Cardiac fibroblast (primary cell): ENCODE data around the gene PLXNA2.

Experiments
- DNase-seq, 2 donors: peaks; one replicate each; pipeline versions ENCODE4 v3.0.0 to v3.0.0-alpha.2; 2010; ENCODE audit warnings: low read depth in 2 of 2
- H3K4me3 ChIP-seq, 2 donors: replicated peaks in 1 of 2; 1 replicate in 1 of 2; 2 replicates in 1 of 2; pipeline ENCODE4 v1.5.1; 2011; ENCODE audit warnings: low read depth in 2 of 2, low read length in 2 of 2, mild to moderate bottlenecking in 2 of 2, moderate library complexity in 1 of 2
- CTCF ChIP-seq: IDR thresholded peaks from one replicate; pipeline ENCODE4 v1.5.1; 2011; ENCODE audit warnings: low read depth, mild to moderate bottlenecking, low read length, inconsistent platforms

PLXNA2 gene

DNA sequence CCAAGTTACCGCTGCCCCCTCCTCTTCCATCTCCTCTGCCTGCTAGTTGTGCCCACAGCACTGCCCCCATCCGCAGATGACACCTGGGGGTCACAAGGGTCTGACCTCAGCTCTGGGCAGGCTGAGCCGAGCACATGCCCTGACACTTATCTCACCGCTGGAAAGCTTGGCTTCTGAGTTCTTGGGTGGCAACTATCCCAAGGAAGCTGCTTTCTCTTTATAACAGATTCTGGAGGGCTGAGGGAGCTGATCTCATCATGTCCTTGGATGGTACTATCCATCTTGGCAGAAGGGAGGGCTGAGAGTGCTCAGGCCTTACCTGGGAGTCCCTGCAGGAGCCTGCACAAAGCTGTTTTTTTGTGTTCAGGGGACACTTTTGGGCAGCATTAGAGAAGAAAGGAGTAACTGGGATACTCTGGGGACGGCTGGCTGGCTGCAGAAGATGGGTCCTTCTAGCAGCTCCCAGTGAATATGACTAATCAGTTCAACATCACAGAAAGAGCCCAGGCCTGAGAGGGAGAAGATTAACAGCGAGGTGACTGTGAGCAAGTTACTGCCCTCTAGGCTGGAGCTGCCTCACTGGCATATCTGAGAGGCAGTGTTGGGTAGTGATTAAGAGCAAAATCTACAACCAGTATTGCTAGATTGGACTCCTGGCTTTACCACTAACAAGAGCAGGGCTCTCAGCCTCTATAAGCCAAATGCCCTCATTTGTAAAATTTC is 71.6 kb downstream of the PLXNA2 start:
- no peak overlapping the region for H3K4me3 ChIP-seq
- DNase-seq: no peak
- no peak for TF ChIP-seq CTCF

GRCh38 chr1:208171616-208172422 is 72.4 kb downstream of the PLXNA2 start:
- no peak overlapping the region for H3K4me3 ChIP-seq
- DNase-seq: no peak
- no peak for TF ChIP-seq CTCF

- TF ChIP-seq CTCF: no peak
- H3K4me3 ChIP-seq: no peak overlapping the region
- DNase-seq: no peak
Measured at GRCh38 chr1:208170252-208170651, 73.9 kb downstream of the PLXNA2 start.

DNA sequence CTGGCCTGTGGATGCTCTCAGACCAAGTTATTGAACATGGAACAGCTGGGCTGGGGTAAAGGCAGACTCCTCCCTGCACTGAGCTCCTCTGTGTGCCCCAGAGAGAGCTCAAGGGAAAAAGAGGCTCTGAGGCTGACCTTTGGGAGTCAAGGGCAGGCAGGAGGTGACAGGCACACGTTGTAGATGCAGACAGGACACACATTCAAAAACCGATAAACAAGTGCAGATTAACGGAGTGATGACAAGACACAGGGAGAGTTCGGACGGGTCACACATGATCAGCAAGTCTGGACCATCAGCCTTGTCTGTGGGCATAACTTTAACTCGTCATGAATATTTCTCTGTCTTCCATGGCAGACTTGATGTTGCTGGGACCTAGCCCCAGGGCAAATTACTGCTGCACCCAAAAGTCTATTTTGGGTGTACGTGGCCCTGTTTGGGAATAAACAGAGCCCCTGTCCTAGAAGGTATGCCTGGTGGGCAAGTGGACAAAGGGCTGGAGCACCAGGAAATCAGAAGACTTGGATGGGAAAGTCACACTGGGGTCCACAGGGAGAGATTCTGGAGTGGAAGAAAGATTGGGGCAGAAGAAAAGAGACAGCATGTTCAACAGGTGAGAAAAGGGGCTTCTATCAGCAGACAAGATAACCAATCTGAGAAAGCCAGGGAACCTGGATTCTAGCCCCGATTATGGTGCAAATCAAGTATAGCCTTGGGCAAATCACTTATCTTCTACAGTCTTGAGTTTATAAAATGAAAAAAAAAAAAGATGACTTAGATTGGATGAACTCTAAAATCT is 74.9 kb downstream of the PLXNA2 start:
- no peak for DNase-seq
- H3K4me3 ChIP-seq: no peak overlapping the region
- TF ChIP-seq CTCF: no peak

DNA sequence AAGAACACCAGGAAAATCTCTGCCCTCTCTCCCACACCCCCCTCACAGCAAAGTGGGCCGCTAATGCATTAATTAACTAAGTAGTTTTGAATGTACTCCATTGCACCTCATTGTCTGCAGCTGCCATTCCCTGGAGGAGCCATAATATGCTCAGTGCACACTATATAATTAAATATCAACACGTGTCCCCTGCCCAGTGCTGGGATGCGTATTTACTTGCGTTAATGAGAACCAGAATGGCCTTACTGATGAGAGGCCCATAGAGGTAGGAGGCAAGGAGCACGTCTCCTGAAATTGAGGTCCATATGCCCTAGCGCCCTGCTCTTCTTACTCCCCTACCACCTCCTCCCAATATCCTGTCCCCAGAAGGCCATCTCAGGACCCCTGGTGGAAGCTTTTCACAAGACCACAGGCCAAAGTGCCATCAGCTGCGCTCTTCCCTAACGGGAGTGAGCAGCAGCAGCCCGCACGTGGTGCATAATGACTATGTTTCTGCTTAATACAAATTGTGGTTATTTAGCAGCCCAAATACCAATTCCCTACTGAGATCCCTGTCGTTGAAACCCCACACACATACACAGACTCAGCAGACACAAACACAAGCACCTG is 76.8 kb downstream of the PLXNA2 start:
- no peak for DNase-seq
- no peak for TF ChIP-seq CTCF

GRCh38 chr1:208166340-208167138 is 77.6 kb downstream of the PLXNA2 start:
- no peak for DNase-seq
- TF ChIP-seq CTCF: no peak
- H3K4me3 ChIP-seq: no peak overlapping the region

More for the DNA sequence above, 76.8 kb downstream of the PLXNA2 start:
- no peak overlapping the region for H3K4me3 ChIP-seq
